GM12892 (cell line): Measurements from ENCODE around the gene TSSK3.

Experiments used
- POLR2A ChIP-seq: IDR thresholded peaks from 2 replicates; pipeline ENCODE4 v1.6.1; 2011; ENCODE audit warnings: low read depth, low read length, control low read depth
- POLR2AphosphoS5 ChIP-seq: IDR thresholded peaks from 2 replicates; pipeline ENCODE4 v1.6.1; 2011; ENCODE audit warnings: low read depth, low read length, control low read depth

GRCh38 chr1:32341186-32341757 is 21.1 kb upstream of the TSSK3 start:
- TF ChIP-seq POLR2AphosphoS5 (no peak), POLR2A (no peak)
